K562 (cell line): ENCODE measurements around the gene MDM1. TPM values are rescaled to one million over a fixed set of nuclear protein-coding genes. Genes with fewer than 3 reads are reported as not detected.

Experiments
- ATAC-seq: fragments of 200-7000 bp; cut with Tn5 transposase; 3 replicates; pipeline ENCODE4 v1.9.1; 2020; ENCODE audit warnings: moderate library complexity
- BruUV-seq: library from RNA; stranded (reverse); fragments of 400-500 nt; replicated peaks from 2 replicates; lab custom pipeline; 2021; lab: Mats Ljungman, UMichigan
- CTCF ChIA-PET: fragments of 300-600 bp; formaldehyde crosslinking; extraction: SDS; loops from one replicate; lab custom pipeline; 2021; ENCODE audit warnings: low intra/inter-chr PET ratio; lab: Yijun Ruan, JAX
- POLR2A ChIA-PET: fragments of 300-600, 350-650 bp; sonication (Branson Sonifier 250); formaldehyde crosslinking; extraction: SDS; loops from one replicate; lab custom pipeline; 2021; ENCODE audit warnings: antibody characterized with exemption, inconsistent platforms; lab: Yijun Ruan, JAX
- DNase-seq, 4 experiments: peaks; one replicate each; pipeline versions ENCODE4 v3.0.0 to v3.0.0-alpha.2; 2011 to 2018; ENCODE audit warnings: low spot score in 3 of 4, mixed read lengths in 3 of 4; ENCODE audit errors: extremely low read depth in 1 of 4
- FAIRE-seq: peaks from 2 replicates; lab custom pipeline; 2011; peaks lifted over from hg19 to GRCh38; lab: Jason Lieb, UNC
- H2AFZ ChIP-seq: 2 replicates; pipeline ENCODE4 v1.6.0; 2011; ENCODE audit warnings: low read depth, low read length, control low read depth, inconsistent platforms
- H3K27ac ChIP-seq: fragments of 200-600 bp; 3 replicates; pipeline ENCODE4 v1.8.0; 2011; ENCODE audit warnings: low read depth, mild to moderate bottlenecking, control low read depth, inconsistent platforms, low read length, moderate library complexity, mixed read lengths; ENCODE audit errors: extremely low read depth
- H3K27me3 ChIP-seq, 2 experiments: fragments of 300-600 bp in 1 of 2; 2 replicates in 1 of 2; 3 replicates in 1 of 2; pipeline versions ENCODE4 v1.6.0 to v1.8.0; 2011; ENCODE audit warnings: inconsistent platforms in 2 of 2, low read length in 2 of 2, mild to moderate bottlenecking in 1 of 2, mixed read lengths in 1 of 2, moderate library complexity in 1 of 2; ENCODE audit not compliant: control insufficient read depth in 2 of 2, insufficient read depth in 2 of 2
- H3K36me3 ChIP-seq: fragments of 300-600 bp; 3 replicates; pipeline ENCODE4 v1.8.0; 2011; ENCODE audit warnings: mild to moderate bottlenecking, low read length, inconsistent platforms; ENCODE audit not compliant: control insufficient read depth, insufficient read depth
- H3K4me1 ChIP-seq, 2 experiments: fragments of 200-600 bp in 1 of 2; replicated peaks in 1 of 2; 2 replicates in 1 of 2; 3 replicates in 1 of 2; pipeline versions ENCODE4 v1.5.1 to v1.8.0; 2011; ENCODE audit warnings: inconsistent platforms in 2 of 2, low read length in 2 of 2, mild to moderate bottlenecking in 1 of 2, mixed read lengths in 1 of 2, moderate library complexity in 1 of 2; ENCODE audit not compliant: control insufficient read depth in 2 of 2, insufficient read depth in 2 of 2
- H3K4me2 ChIP-seq: 2 replicates; pipeline ENCODE4 v1.6.1; 2011; ENCODE audit warnings: low read length, control low read depth, inconsistent platforms, mixed read lengths; ENCODE audit not compliant: insufficient read depth
- H3K4me3 ChIP-seq: fragments of 200-600 bp; sonication (generic), shearing (Covaris generic); 2 replicates; pipeline ENCODE4 v1.5.1; 2016; ENCODE audit warnings: control low read depth, inconsistent platforms
- H3K79me2 ChIP-seq: fragments of 200-600 bp; 3 replicates; pipeline ENCODE4 v1.8.0; 2011; ENCODE audit warnings: low read length, inconsistent platforms; ENCODE audit not compliant: control insufficient read depth, insufficient read depth
- H3K9ac ChIP-seq, 2 experiments: 2 replicates each; pipeline versions ENCODE4 v1.6.0 to v1.6.1; 2011; ENCODE audit warnings: low read depth in 2 of 2, low read length in 2 of 2, control low read depth in 1 of 2, inconsistent platforms in 1 of 2, mild to moderate bottlenecking in 1 of 2, mixed read lengths in 1 of 2; ENCODE audit not compliant: insufficient read depth in 1 of 2
- H3K9me1 ChIP-seq: one replicate; pipeline ENCODE4 v1.6.0; 2011; ENCODE audit warnings: inconsistent platforms, mild to moderate bottlenecking, low read length, moderate library complexity; ENCODE audit not compliant: control insufficient read depth, insufficient read depth
- H3K9me3 ChIP-seq: replicated peaks from 2 replicates; pipeline ENCODE4 v1.5.1; 2011; ENCODE audit warnings: low read depth, low read length, inconsistent platforms; ENCODE audit not compliant: control insufficient read depth, insufficient read depth
- H4K20me1 ChIP-seq: replicated peaks from 2 replicates; pipeline ENCODE4 v1.6.1; 2011; ENCODE audit warnings: low read length, inconsistent platforms, mixed read lengths; ENCODE audit not compliant: control insufficient read depth, insufficient read depth
- EGR1 ChIP-seq: fragments of 450-650 bp; conservative IDR thresholded peaks from 2 replicates; pipeline ENCODE4 v1.6.1; 2017; ENCODE audit warnings: mild to moderate bottlenecking
- GABPA ChIP-seq: fragments of 200-800 bp; sonication (Bioruptor generic); conservative IDR thresholded peaks from 2 replicates; pipeline ENCODE4 v1.6.1; 2016; ENCODE audit warnings: low read depth, missing genetic modification characterization, missing compliant biosample characterization
- RERE ChIP-seq: sonication (generic); formaldehyde crosslinking; IDR thresholded peaks from 2 replicates; pipeline ENCODE4 v1.8.0; 2023; ENCODE audit warnings: missing genetic modification reagents, mild to moderate bottlenecking, borderline replicate concordance
- SMARCB1 ChIP-seq: IDR thresholded peaks from 2 replicates; pipeline ENCODE4 v1.6.1; 2011; ENCODE audit warnings: improper control_type of control experiment, low read depth; ENCODE audit not compliant: insufficient read length
- WGBS: fragments of 100-300 bp; shearing (Covaris generic); methylation state at CpG from one replicate; pipeline ENCODE4 v1.1.6; 2016; ENCODE audit warnings: low coverage, mixed read lengths; ENCODE audit not compliant: insufficient coverage; ENCODE audit errors: missing lambda C conversion rate; 5-methylcytosine and 5-hydroxymethylcytosine counted together
- in situ Hi-C: fragments of 300-500 bp; cut with MboI; formaldehyde crosslinking; loops from 4 replicates; pipeline ENCODE4 v1.15.0; 2018; ENCODE audit warnings: inconsistent platforms, mixed read lengths
- intact Hi-C: fragments of 100-400 bp; cut with micrococcal nuclease; formaldehyde crosslinking; loops from 2 replicates; pipeline ENCODE4 v1.14.2; 2022
- polyA plus RNA-seq, 8 experiments: library from polyadenylated mRNA; depleted of rRNA in 4 of 8; stranded (reverse) in 5 of 8; unstranded in 3 of 8; fragments of >200 nt; fragmentation: Nextera tagmentation in 2 of 8; fragmentation: Illumina TruSeq in 1 of 8; extraction: Ambion mirVana in 2 of 8; extraction: Trizol in 1 of 8; gene quantifications; 2 replicates each; pipeline versions ENCODE4 v1.2.1 to v1.2.3, GENCODE V29; 2011 to 2014; ENCODE audit warnings: inconsistent platforms in 1 of 8, missing spikeins in 1 of 8
- total RNA-seq, 7 experiments: library from RNA; depleted of rRNA in 6 of 7; stranded (reverse); fragments of >200 nt in 6 of 7; fragmentation: Illumina TruSeq in 2 of 7; extraction: Trizol in 2 of 7; gene quantifications; 2 replicates each; pipeline versions ENCODE4 v1.2.1 to v1.2.3, GENCODE V29; 2011 to 2021; ENCODE audit warnings: low replicate concordance in 1 of 7

MDM1 gene
- total and polyA plus RNA-seq, 9 of the 15 experiments (the other 6 are each of a cell fraction or from before 2014, with no cell fraction given) = 7.5 to 16.8 (median 13.1) TPM

GRCh38 chr12:68287106-68287505 is 45.1 kb downstream of the MDM1 start (continued):
- no peak for TF ChIP-seq RERE (CRISPR knock-in tag)

GRCh38 chr12:68286396-68286795 is 45.8 kb downstream of the MDM1 start:
- intact Hi-C loops = no loop called here
- FAIRE-seq (no peak), DNase-seq (no peak)
- Histone ChIP-seq H3K9me3 (no peaks in the 10 kb centered on the region), H3K4me2 (no peak overlapping the region)
- BruUV-seq = no TSS peak
- WGBS = 2% methylated on average over 4 of the region's 4 CpGs
- TF ChIP-seq SMARCB1 (no peak), EGR1 (peak; percentile 59; the same call in 1 of the 2 replicates), GABPA (tag) (no peak)
- TF ChIP-seq, all 486 proteins: peak for 1
- Histone ChIP-seq H3K27ac (no peak overlapping the region), H3K9ac (no peak overlapping the region), H2AFZ (no peak overlapping the region), H3K4me1 (no peaks in the 10 kb centered on the region), H3K4me3 (no peak overlapping the region), H4K20me1 (no peaks in the 10 kb centered on the region), H3K79me2 (no peaks in the 10 kb centered on the region), H3K9me1 (no peaks in the 10 kb centered on the region), H3K36me3 (no peaks in the 10 kb centered on the region), H3K27me3 (peaks cover 12 to 20% of the 10 kb centered on the region in 2 experiments; a peak in 4 of 5 replicates)
- in situ Hi-C loops = no loop called here
- ChIA-PET POLR2A (no interaction called here), CTCF (no interaction called here)
- ATAC-seq = no peak
